IMR-90 (cell line): Measurements from ENCODE around the gene APBB3. TPM values are rescaled to one million over a fixed set of nuclear protein-coding genes. Genes with fewer than 3 reads are reported as not detected.

Experiments used
- ATAC-seq: fragments of 200-7000 bp; cut with Tn5 transposase; 2 replicates; pipeline ENCODE4 v1.9.1; 2020; ENCODE audit warnings: low read depth, mild to moderate bottlenecking, moderate library complexity
- BruUV-seq: library from RNA; stranded (reverse); fragments of 400-500 nt; replicated peaks from 2 replicates; lab custom pipeline; 2021; lab: Mats Ljungman, UMichigan
- CTCF ChIA-PET: fragments of 300-600 bp; formaldehyde crosslinking; extraction: SDS; loops from one replicate; lab custom pipeline; 2021; ENCODE audit warnings: antibody characterized with exemption; lab: Yijun Ruan, JAX
- POLR2A ChIA-PET: fragments of 300-600 bp; sonication (Branson Sonifier 250); formaldehyde crosslinking; loops from one replicate; lab custom pipeline; 2022; ENCODE audit warnings: antibody characterized with exemption; ENCODE audit not compliant: unreplicated experiment; lab: Charles Lee
- DNase-seq: peaks from one replicate; pipeline ENCODE4 v3.0.0; 2013
- H2AFZ ChIP-seq: replicated peaks from 2 replicates; pipeline ENCODE3; 2013; ENCODE audit warnings: low read length, mild to moderate bottlenecking; ENCODE audit not compliant: poor library complexity
- H2AK5ac ChIP-seq: 2 replicates; pipeline ENCODE4 v1.6.1; 2013; ENCODE audit warnings: low read depth, low read length, inconsistent platforms
- H2AK9ac ChIP-seq: replicated peaks from 2 replicates; pipeline ENCODE3; 2013; ENCODE audit warnings: mild to moderate bottlenecking, low read depth, low read length, moderate library complexity; ENCODE audit not compliant: poor library complexity
- H2BK120ac ChIP-seq: 2 replicates; pipeline ENCODE4 v1.6.1; 2013; ENCODE audit warnings: low read depth, low read length, inconsistent platforms
- H2BK15ac ChIP-seq: 3 replicates; pipeline ENCODE4 v1.6.1; 2013; ENCODE audit warnings: low read depth, low read length, inconsistent platforms
- H2BK20ac ChIP-seq: 2 replicates; pipeline ENCODE4 v1.6.1; 2013; ENCODE audit warnings: low read depth, mild to moderate bottlenecking, inconsistent platforms, low read length, moderate library complexity
- H2BK5ac ChIP-seq: 2 replicates; pipeline ENCODE4 v1.6.1; 2013; ENCODE audit warnings: mild to moderate bottlenecking, low read depth, low read length, inconsistent platforms; ENCODE audit not compliant: poor library complexity, severe bottlenecking
- H3K14ac ChIP-seq: replicated peaks from 2 replicates; pipeline ENCODE4 v1.6.1; 2013; ENCODE audit warnings: low read depth, low read length, inconsistent platforms
- H3K18ac ChIP-seq: 2 replicates; pipeline ENCODE4 v1.6.1; 2013; ENCODE audit warnings: low read depth, low read length, control low read depth
- H3K23ac ChIP-seq: 2 replicates; pipeline ENCODE4 v1.6.1; 2013; ENCODE audit warnings: low read depth, low read length, inconsistent platforms
- H3K27ac ChIP-seq: 2 replicates; pipeline ENCODE4 v1.5.1; 2013; ENCODE audit warnings: mild to moderate bottlenecking, control low read depth, low read length; ENCODE audit not compliant: insufficient read depth
- H3K27me3 ChIP-seq: 2 replicates; pipeline ENCODE4 v1.6.1; 2013; ENCODE audit warnings: low read length; ENCODE audit not compliant: control insufficient read depth, insufficient read depth
- H3K36me3 ChIP-seq: 2 replicates; pipeline ENCODE4 v1.6.1; 2013; ENCODE audit warnings: low read length, mixed read lengths; ENCODE audit not compliant: control insufficient read depth, insufficient read depth
- H3K4ac ChIP-seq: 2 replicates; pipeline ENCODE4 v1.6.1; 2013; ENCODE audit warnings: low read depth, low read length, inconsistent platforms
- H3K4me1 ChIP-seq: 2 replicates; pipeline ENCODE4 v1.6.1; 2013; ENCODE audit warnings: low read length, mixed read lengths; ENCODE audit not compliant: control insufficient read depth, insufficient read depth
- H3K4me2 ChIP-seq: 2 replicates; pipeline ENCODE4 v1.6.1; 2013; ENCODE audit warnings: low read depth, mild to moderate bottlenecking, control low read depth, low read length, moderate library complexity
- H3K4me3 ChIP-seq: 2 replicates; pipeline ENCODE4 v1.5.1; 2013; ENCODE audit warnings: low read depth, mild to moderate bottlenecking, control low read depth, low read length, moderate library complexity; ENCODE audit not compliant: insufficient read depth
- H3K56ac ChIP-seq: 2 replicates; pipeline ENCODE4 v1.6.1; 2013; ENCODE audit warnings: low read length, inconsistent platforms; ENCODE audit not compliant: insufficient read depth; ENCODE audit errors: extremely low read depth
- H3K79me1 ChIP-seq, 2 experiments: 2 replicates each; pipeline ENCODE4 v1.6.1; 2013; ENCODE audit warnings: low read length in 2 of 2, inconsistent platforms in 1 of 2, low read depth in 1 of 2
- H3K9ac ChIP-seq: 2 replicates; pipeline ENCODE4 v1.6.1; 2013; ENCODE audit warnings: low read depth, low read length, control low read depth
- H3K9me1 ChIP-seq: 2 replicates; pipeline ENCODE4 v1.6.1; 2013; ENCODE audit warnings: low read length, inconsistent platforms; ENCODE audit not compliant: insufficient read depth
- H3K9me3 ChIP-seq: 2 replicates; pipeline ENCODE4 v1.6.1; 2013; ENCODE audit warnings: low read length; ENCODE audit not compliant: control insufficient read depth, insufficient read depth
- H4K20me1 ChIP-seq: 2 replicates; pipeline ENCODE4 v1.6.1; 2013; ENCODE audit warnings: low read length, inconsistent platforms; ENCODE audit not compliant: insufficient read depth
- H4K5ac ChIP-seq: 2 replicates; pipeline ENCODE4 v1.6.1; 2013; ENCODE audit warnings: mild to moderate bottlenecking, low read depth, low read length, control low read depth
- H4K8ac ChIP-seq, 2 experiments: 2 replicates each; pipeline ENCODE4 v1.6.1; 2013; ENCODE audit warnings: low read depth in 2 of 2, low read length in 2 of 2, control low read depth in 1 of 2, inconsistent platforms in 1 of 2
- H4K91ac ChIP-seq: 2 replicates; pipeline ENCODE4 v1.6.1; 2013; ENCODE audit warnings: low read depth, low read length, inconsistent platforms; ENCODE audit not compliant: insufficient read depth
- BHLHE40 ChIP-seq: fragments of 150-350 bp; IDR thresholded peaks from 2 replicates; pipeline ENCODE4 v1.6.1; 2016; ENCODE audit warnings: mild to moderate bottlenecking, low read depth, low read length
- CEBPB ChIP-seq: IDR thresholded peaks from 2 replicates; pipeline ENCODE4 v1.6.1; 2012; ENCODE audit warnings: low read depth, low read length, improper control_type of control experiment
- CHD1 ChIP-seq: IDR thresholded peaks from 2 replicates; pipeline ENCODE4 v1.6.1; 2012; ENCODE audit warnings: low read depth, low read length, improper control_type of control experiment
- CTCF ChIP-seq: conservative IDR thresholded peaks from 2 replicates; pipeline ENCODE4 v1.5.1; 2012; ENCODE audit warnings: mild to moderate bottlenecking, low read depth, low read length, improper control_type of control experiment
- ELK1 ChIP-seq: fragments of 150-350 bp; IDR thresholded peaks from 2 replicates; pipeline ENCODE4 v1.6.1; 2016; ENCODE audit warnings: low read depth, mild to moderate bottlenecking, low read length, moderate library complexity, borderline replicate concordance
- FOS ChIP-seq: fragments of 150-350 bp; IDR thresholded peaks from 2 replicates; pipeline ENCODE4 v1.6.1; 2016; ENCODE audit warnings: low read depth, low read length
- MAFK ChIP-seq: IDR thresholded peaks from 2 replicates; pipeline ENCODE4 v1.6.1; 2012; ENCODE audit warnings: low read depth, low read length, improper control_type of control experiment
- MAZ ChIP-seq: IDR thresholded peaks from 2 replicates; pipeline ENCODE4 v1.6.1; 2012; ENCODE audit warnings: low read depth, mild to moderate bottlenecking, low read length, improper control_type of control experiment, moderate library complexity, borderline replicate concordance
- MXI1 ChIP-seq: IDR thresholded peaks from 2 replicates; pipeline ENCODE4 v1.6.1; 2012; ENCODE audit warnings: low read depth, mild to moderate bottlenecking, low read length, moderate library complexity, borderline replicate concordance
- NFE2L2 ChIP-seq: fragments of 150-350 bp; IDR thresholded peaks from 2 replicates; pipeline ENCODE4 v1.6.1; 2016; ENCODE audit warnings: low read depth, mild to moderate bottlenecking, low read length
- RAD21 ChIP-seq: IDR thresholded peaks from 2 replicates; pipeline ENCODE4 v1.6.1; 2012; ENCODE audit warnings: low read length, improper control_type of control experiment
- RCOR1 ChIP-seq: IDR thresholded peaks from 2 replicates; pipeline ENCODE4 v1.6.1; 2012; ENCODE audit warnings: mild to moderate bottlenecking, low read length, improper control_type of control experiment; ENCODE audit not compliant: insufficient replicate concordance
- RFX5 ChIP-seq: IDR thresholded peaks from 2 replicates; pipeline ENCODE4 v1.8.0; 2012; ENCODE audit warnings: low read depth, mild to moderate bottlenecking, low read length, moderate library complexity
- SMC3 ChIP-seq: fragments of 150-350 bp; IDR thresholded peaks from 2 replicates; pipeline ENCODE4 v1.6.1; 2016; ENCODE audit warnings: low read depth, mild to moderate bottlenecking, antibody characterized with exemption, low read length, moderate library complexity
- USF2 ChIP-seq: fragments of 150-350 bp; IDR thresholded peaks from 2 replicates; pipeline ENCODE4 v1.6.1; 2017; ENCODE audit warnings: mild to moderate bottlenecking, antibody characterized with exemption, low read length, low read depth
- WGBS, 2 experiments: methylation state at CpG; one replicate each; pipeline versions ENCODE4 v1.1.5 to v1.1.7; 2013; ENCODE audit warnings: missing lambda C conversion rate in 2 of 2; ENCODE audit not compliant: insufficient read length in 1 of 2; ENCODE audit errors: extremely low coverage in 2 of 2; 5-methylcytosine and 5-hydroxymethylcytosine counted together
- dilution Hi-C: fragments of 300-500 bp; cut with HindIII; formaldehyde crosslinking; loops from one replicate; pipeline ENCODE4 v1.14.3; 2018; ENCODE audit warnings: low sequenced_read_pairs; ENCODE audit not compliant: unreplicated experiment
- in situ Hi-C: fragments of 300-500 bp; cut with MboI; formaldehyde crosslinking; loops from 3 replicates; pipeline ENCODE4 v1.14.3; 2019; ENCODE audit warnings: low sequenced_read_pairs, inconsistent platforms, mixed read lengths
- intact Hi-C: fragments of 100-400 bp; cut with micrococcal nuclease; formaldehyde crosslinking; loops from 2 replicates; pipeline ENCODE4 v1.10.0; 2022
- polyA plus RNA-seq, 3 experiments: library from polyadenylated mRNA; depleted of rRNA; stranded (reverse); fragments of >200 nt; gene quantifications; 2 replicates each; pipeline ENCODE4 v1.2.3, GENCODE V29; 2012; ENCODE audit warnings: low replicate concordance in 1 of 3
- total RNA-seq: library from RNA; depleted of rRNA; stranded (reverse); fragments of >200 nt; gene quantifications from 2 replicates; pipeline ENCODE4 v1.2.3, GENCODE V29; 2012

Gene APBB3
- total and polyA plus RNA-seq, 2 of the 4 experiments (the other 2 are of a cell fraction), result 6.6 to 23.8 TPM

GRCh38 chr5:140545606-140546005, 18.8 kb downstream of the APBB3 start:
- no peak overlapping the region for H3K14ac ChIP-seq
- no peaks in the 10 kb centered on the region for H3K27me3 ChIP-seq
- peaks cover 21% of the 10 kb centered on the region for H4K20me1 ChIP-seq
- no peak overlapping the region for H2AK9ac ChIP-seq
- H3K36me3 ChIP-seq, result peaks cover 26% of the 10 kb centered on the region
- WGBS, 2 experiments, result no CpG with 5 or more reads among the region's 10 CpGs
- DNase-seq, result no peak
- H4K8ac ChIP-seq, result no peak overlapping the region
- dilution Hi-C loops (no loop called here), in situ Hi-C loops (no loop called here), intact Hi-C loops (loop anchor here (2.0 kb wide), 1 partner anchor 93 kb away; the partner anchor contains the start of gene TMCO6)
- no peaks in the 10 kb centered on the region for H3K9me3 ChIP-seq
- no peak overlapping the region for H3K27ac ChIP-seq
- peaks cover 14% of the 10 kb centered on the region for H3K4me1 ChIP-seq
- no TSS peak for BruUV-seq
- no peak overlapping the region for H4K91ac ChIP-seq
- H2AFZ ChIP-seq, result no peak overlapping the region
- TF ChIP-seq CEBPB (no peak), NFE2L2 (no peak), MXI1 (no peak), RAD21 (no peak), MAZ (no peak), BHLHE40 (no peak), RCOR1 (no peak), MAFK (no peak), FOS (no peak), RFX5 (no peak), USF2 (no peak), CHD1 (no peak), CTCF (no peak), SMC3 (no peak), ELK1 (no peak)
- no peak for ATAC-seq
- no peak overlapping the region for H2BK120ac ChIP-seq
- no peak overlapping the region for H3K18ac ChIP-seq
- H3K56ac ChIP-seq, result no peak overlapping the region
- ChIA-PET CTCF (interaction anchor here (0.7 kb wide), 2 partner anchors 21 to 186 kb away, joined by 3 read pairs; no protein-coding TSS in a partner anchor), POLR2A (interaction anchor here (0.7 kb wide), 1 partner anchor 187 kb away, joined by 3 read pairs; no protein-coding TSS in a partner anchor)
- 0 out of 2 replicates have a peak, but pooled peaks cover 3% of the 10 kb centered on the region for H3K9me1 ChIP-seq
- no peak overlapping the region for H3K4ac ChIP-seq
- no peak overlapping the region for H3K4me3 ChIP-seq
- no peak overlapping the region for H2BK20ac ChIP-seq
- peaks cover 7 to 37% of the 10 kb centered on the region in 2 experiments; a peak in 3 of 4 replicates for H3K79me1 ChIP-seq
- H4K5ac ChIP-seq, result no peak overlapping the region
- H3K23ac ChIP-seq, result no peak overlapping the region
- H3K4me2 ChIP-seq, result no peak overlapping the region
- no peak overlapping the region for H2BK5ac ChIP-seq
- no peak overlapping the region for H2AK5ac ChIP-seq
- no peak overlapping the region for H2BK15ac ChIP-seq
- no peak overlapping the region for H3K9ac ChIP-seq
